Tibial artery (tissue), 4 donors: ENCODE measurements around the gene KCP.

Experiments
- DNase-seq, 2 donors: peaks; one replicate each; pipeline ENCODE4 v3.0.0-alpha.2; 2019
- H3K27ac ChIP-seq, 2 donors: fragments of 200-600 bp; sonication (generic) in 1 of 2; 1 replicate in 1 of 2; 2 replicates in 1 of 2; pipeline ENCODE4 v1.5.1; 2018 to 2019; ENCODE audit warnings: mild to moderate bottlenecking in 1 of 2
- H3K27me3 ChIP-seq, 2 donors: fragments of 200-600 bp; sonication (generic) in 1 of 2; one replicate each; pipeline versions ENCODE4 v1.5.1 to v1.6.0; 2016 to 2019
- H3K36me3 ChIP-seq, 3 donors: fragments of 200-600 bp; sonication (generic) in 2 of 3; one replicate each; pipeline ENCODE4 v1.5.1; 2016 to 2019; ENCODE audit warnings: mild to moderate bottlenecking in 2 of 3
- H3K4me1 ChIP-seq, 4 donors: fragments of 200-600 bp; sonication (generic) in 2 of 4; 1 replicate in 3 of 4; 2 replicates in 1 of 4; pipeline ENCODE4 v1.5.1; 2016 to 2019
- H3K4me3 ChIP-seq, 2 donors: fragments of 200-600 bp; sonication (generic) in 1 of 2; 1 replicate in 1 of 2; 2 replicates in 1 of 2; pipeline ENCODE4 v1.5.1; 2018 to 2019; ENCODE audit warnings: mild to moderate bottlenecking in 2 of 2
- H3K9me3 ChIP-seq, 3 donors: fragments of 200-600 bp; sonication (generic) in 1 of 3; one replicate each; pipeline ENCODE4 v1.5.1; 2016 to 2019
- intact Hi-C: fragments of 100-400 bp; cut with DNase I; formaldehyde crosslinking; loops from one replicate; pipeline ENCODE4 v1.15.0; 2023; ENCODE audit warnings: low total_unique reads
- TF ChIP-seq, protein P1 (sequence below), 2 experiments: fragments of 200-600 bp in 1 of 2; fragments of 450-650 bp in 1 of 2; IDR thresholded peaks; one replicate each; pipeline ENCODE4 v1.5.1; 2017 to 2019; ENCODE audit warnings: antibody characterized with exemption in 2 of 2, mild to moderate bottlenecking in 1 of 2, moderate library complexity in 1 of 2

KCP gene

DNA sequence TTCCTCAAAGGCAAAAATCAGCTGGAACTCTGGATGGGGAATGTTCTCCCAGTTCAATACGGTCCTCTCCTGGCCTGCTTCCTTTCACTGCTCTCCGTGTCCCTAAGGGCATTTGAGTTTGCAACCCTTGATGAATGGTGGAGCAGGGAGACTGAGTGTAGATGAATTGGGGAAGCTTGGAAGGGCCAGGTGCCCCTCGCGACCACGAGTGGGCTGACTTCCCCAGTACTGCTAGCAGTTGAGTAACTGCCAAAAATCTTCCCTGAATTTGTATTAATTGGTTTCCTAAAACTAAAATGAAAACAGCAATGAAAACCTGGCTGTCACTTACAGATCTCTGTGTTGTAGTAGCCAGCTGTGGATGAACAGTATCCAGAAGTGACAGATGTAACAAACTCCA, 40.8 kb upstream of the KCP start:
- no peak overlapping the region for H3K27ac ChIP-seq
- no peaks in the 10 kb centered on the region for H3K9me3 ChIP-seq
- H3K4me3 ChIP-seq, result no peak overlapping the region
- TF ChIP-seq, protein P1, sequence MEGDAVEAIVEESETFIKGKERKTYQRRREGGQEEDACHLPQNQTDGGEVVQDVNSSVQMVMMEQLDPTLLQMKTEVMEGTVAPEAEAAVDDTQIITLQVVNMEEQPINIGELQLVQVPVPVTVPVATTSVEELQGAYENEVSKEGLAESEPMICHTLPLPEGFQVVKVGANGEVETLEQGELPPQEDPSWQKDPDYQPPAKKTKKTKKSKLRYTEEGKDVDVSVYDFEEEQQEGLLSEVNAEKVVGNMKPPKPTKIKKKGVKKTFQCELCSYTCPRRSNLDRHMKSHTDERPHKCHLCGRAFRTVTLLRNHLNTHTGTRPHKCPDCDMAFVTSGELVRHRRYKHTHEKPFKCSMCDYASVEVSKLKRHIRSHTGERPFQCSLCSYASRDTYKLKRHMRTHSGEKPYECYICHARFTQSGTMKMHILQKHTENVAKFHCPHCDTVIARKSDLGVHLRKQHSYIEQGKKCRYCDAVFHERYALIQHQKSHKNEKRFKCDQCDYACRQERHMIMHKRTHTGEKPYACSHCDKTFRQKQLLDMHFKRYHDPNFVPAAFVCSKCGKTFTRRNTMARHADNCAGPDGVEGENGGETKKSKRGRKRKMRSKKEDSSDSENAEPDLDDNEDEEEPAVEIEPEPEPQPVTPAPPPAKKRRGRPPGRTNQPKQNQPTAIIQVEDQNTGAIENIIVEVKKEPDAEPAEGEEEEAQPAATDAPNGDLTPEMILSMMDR (IDR thresholded peaks at IDR 0.05), result no peak
- no peaks in the 10 kb centered on the region for H3K4me1 ChIP-seq
- peaks cover 33 to 58% (median 43%) of the 10 kb centered on the region in 3 donors for H3K36me3 ChIP-seq
- no peak for DNase-seq
- no peaks in the 10 kb centered on the region for H3K27me3 ChIP-seq
- intact Hi-C loops, result no loop called here

DNA sequence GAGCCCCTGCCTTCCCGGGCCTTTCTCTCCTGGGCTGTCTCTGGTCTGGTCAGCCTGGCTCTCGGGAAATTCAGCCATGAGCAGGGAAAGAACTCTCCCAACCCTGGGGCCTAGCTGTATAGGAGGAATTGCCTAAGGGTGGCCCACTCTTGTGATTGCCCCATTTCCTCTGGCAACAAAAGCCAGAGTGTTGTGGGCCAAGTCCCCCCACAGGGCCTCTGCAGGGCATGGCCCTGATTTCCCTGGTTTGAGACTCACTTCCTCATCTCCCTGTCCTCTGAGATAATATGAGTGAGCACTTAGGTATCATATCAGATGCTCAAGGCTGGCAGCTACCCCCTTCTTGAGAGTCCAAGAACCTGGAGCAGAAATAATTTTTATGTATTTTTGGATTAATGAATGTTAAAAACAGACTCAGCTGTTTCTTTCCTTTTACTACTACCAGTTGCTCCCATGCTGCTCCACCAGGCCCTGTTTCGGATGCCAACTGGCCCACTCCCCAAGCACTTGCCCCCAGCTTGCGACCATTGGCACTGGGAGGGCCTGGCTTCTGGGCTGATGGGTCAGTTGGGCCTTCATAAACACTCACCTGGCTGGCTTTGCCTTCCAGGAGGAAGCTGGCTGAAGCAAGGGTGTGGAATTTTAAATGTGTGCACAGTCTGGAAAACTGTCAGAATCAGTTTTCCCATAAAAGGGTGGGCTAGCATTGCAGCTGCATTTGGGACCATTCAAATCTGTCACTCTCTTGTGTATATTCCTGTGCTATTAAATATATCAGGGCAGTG, 38.7 kb upstream of the KCP start:
- Histone ChIP-seq H3K4me3 (no peak overlapping the region), H3K9me3 (no peaks in the 10 kb centered on the region), H3K27me3 (no peaks in the 10 kb centered on the region), H3K4me1 (no peaks in the 10 kb centered on the region), H3K27ac (no peak overlapping the region), H3K36me3 (peaks cover 15 to 36% (median 24%) of the 10 kb centered on the region in 3 donors)
- DNase-seq, result no peak
- intact Hi-C loops, result no loop called here
- TF ChIP-seq, protein P1 (IDR thresholded peaks at IDR 0.05), result no peak

DNA sequence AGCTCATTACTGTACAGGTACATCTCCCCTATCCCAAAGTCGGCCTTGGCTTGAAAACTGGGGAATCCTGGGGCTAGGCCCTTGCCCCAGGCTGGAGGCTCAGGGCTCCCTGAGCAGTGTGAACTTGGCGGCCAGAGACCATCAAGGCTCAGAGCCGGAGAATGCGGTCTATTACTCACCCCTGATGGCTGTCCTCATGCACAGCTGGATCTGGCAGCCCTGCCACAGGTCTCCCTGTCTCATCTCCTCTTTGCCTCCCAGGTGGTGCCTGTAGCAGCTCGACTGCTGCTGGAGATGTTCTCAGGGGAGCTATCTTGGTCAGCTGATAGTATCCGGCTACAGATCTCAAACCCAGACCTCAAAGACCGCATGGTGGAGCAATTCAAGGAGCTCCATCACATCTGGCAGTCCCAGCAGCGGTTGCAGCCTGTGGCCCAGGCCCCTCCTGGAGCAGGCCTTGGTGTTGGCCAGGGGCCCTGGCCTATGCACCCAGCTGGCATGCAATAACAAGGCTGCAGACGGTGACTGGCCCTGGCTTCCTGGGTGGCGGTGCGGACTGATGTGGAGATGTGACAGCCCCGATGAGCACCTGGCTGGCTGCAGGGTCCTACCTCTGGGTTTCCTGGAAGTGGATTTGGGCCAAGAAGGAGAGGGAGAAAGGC, 37.9 kb upstream of the KCP start:
- intact Hi-C loops, result no loop called here
- Histone ChIP-seq H3K9me3 (no peaks in the 10 kb centered on the region), H3K4me1 (no peaks in the 10 kb centered on the region), H3K27me3 (no peaks in the 10 kb centered on the region), H3K4me3 (no peak overlapping the region), H3K27ac (no peak overlapping the region), H3K36me3 (peaks cover 8 to 29% (median 18%) of the 10 kb centered on the region in 3 donors)
- TF ChIP-seq, protein P1 (IDR thresholded peaks at IDR 0.05), result no peak
- DNase-seq, result no peak

DNA sequence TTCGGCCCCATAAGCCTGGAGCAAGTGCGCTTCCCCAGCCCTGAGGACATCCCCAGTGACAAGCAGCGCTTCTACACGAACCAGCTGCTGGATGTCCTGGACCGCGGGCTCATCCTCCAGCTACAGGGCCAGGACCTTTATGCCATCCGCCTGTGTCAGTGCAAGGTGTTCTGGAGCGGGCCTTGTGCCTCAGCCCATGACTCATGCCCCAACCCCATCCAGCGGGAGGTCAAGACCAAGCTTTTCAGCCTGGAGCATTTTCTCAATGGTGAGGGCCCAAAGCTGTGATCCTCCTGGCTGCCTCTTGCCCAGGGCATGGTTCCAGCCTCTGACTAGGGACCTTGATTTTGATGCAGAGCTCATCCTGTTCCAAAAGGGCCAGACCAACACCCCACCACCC, 37.3 kb upstream of the KCP start:
- intact Hi-C loops, result no loop called here
- Histone ChIP-seq H3K36me3 (peaks cover 6 to 23% (median 13%) of the 10 kb centered on the region in 3 donors), H3K4me1 (no peaks in the 10 kb centered on the region), H3K27ac (no peak overlapping the region), H3K27me3 (no peaks in the 10 kb centered on the region), H3K4me3 (no peak overlapping the region), H3K9me3 (no peaks in the 10 kb centered on the region)
- no peak for DNase-seq
- TF ChIP-seq, protein P1 (IDR thresholded peaks at IDR 0.05), result no peak

DNA sequence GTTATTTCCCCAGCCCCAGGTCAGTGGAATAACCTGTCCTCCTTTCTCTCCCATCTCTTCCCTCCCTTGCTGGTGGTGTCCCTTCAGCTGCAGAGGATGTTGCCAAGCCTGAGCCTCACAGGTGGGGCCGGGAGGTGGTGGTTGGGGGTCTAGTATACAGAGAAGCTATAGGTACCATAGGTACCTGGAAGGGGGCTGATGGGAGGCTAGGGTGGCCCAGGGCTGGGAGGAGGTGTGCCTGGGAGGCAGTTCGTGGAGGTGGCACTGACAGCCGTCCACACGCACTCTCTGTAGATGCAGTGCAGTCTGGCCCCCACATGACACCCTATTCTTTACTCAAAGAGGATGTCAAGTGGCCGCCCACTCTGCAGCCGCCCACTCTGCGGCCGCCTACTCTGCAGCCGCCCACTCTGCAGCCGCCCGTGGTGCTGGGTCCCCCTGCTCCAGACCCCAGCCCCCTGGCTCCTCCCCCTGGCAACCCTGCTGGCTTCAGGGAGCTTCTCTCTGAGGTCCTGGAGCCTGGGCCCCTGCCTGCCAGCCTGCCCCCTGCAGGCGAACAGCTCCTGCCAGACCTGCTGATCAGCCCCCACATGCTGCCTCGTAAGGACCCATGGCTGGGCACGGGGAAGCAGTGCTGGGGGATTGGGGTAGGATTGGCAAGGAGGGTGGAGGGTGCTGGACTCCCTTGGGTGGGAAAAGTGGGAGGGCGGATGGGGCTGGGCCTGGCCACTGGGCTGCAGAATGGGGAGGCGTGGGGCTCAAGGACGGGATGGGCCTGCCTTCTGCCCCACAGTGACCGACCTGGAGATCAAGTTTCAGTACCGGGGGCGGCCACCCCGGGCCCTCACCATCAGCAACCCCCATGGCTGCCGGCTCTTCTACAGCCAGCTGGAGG, 36.7 kb upstream of the KCP start:
- TF ChIP-seq, protein P1 (IDR thresholded peaks at IDR 0.05), result no peak
- H3K4me1 ChIP-seq, result no peaks in the 10 kb centered on the region
- intact Hi-C loops, result no loop called here
- H3K9me3 ChIP-seq, result no peaks in the 10 kb centered on the region
- H3K27me3 ChIP-seq, result no peaks in the 10 kb centered on the region
- no peak overlapping the region for H3K4me3 ChIP-seq
- no peak overlapping the region for H3K27ac ChIP-seq
- DNase-seq, result no peak
- H3K36me3 ChIP-seq, result peaks cover 6 to 17% (median 9%) of the 10 kb centered on the region in 3 donors
